HEK293 (cell line): Measurements from ENCODE around the gene TTL.

Source experiments
- CTCF ChIA-PET: fragments of 350-600 bp; formaldehyde crosslinking; extraction: SDS; loops from one replicate; lab custom pipeline; 2021; ENCODE audit warnings: antibody characterized with exemption; lab: Yijun Ruan, JAX
- POLR2A ChIA-PET: fragments of 300-600 bp; formaldehyde crosslinking; extraction: SDS; loops from one replicate; lab custom pipeline; 2020; ENCODE audit warnings: antibody characterized with exemption, inconsistent platforms; lab: Yijun Ruan, JAX
- H3K27ac ChIP-seq: fragments of 200-500 bp; sonication (Bioruptor generic); 2 replicates; pipeline ENCODE4 v1.5.1; 2014; ENCODE audit warnings: low read depth, low read length, control low read depth, inconsistent platforms; ENCODE audit errors: extremely low read depth
- H3K36me3 ChIP-seq, 2 experiments: fragments of 200-500 bp in 1 of 2; sonication (Bioruptor generic) in 1 of 2; 1 replicate in 1 of 2; 2 replicates in 1 of 2; pipeline ENCODE4 v1.5.1; 2014 to 2017; ENCODE audit warnings: inconsistent platforms in 2 of 2, low read length in 2 of 2; ENCODE audit not compliant: control insufficient read depth in 2 of 2, insufficient read depth in 1 of 2
- H3K4me1 ChIP-seq: fragments of 200-500 bp; sonication (Bioruptor generic); 2 replicates; pipeline ENCODE4 v1.5.1; 2014; ENCODE audit warnings: mild to moderate bottlenecking, low read length, inconsistent platforms; ENCODE audit not compliant: control insufficient read depth, insufficient read depth
- H3K4me3 ChIP-seq: 2 replicates; pipeline ENCODE4 v1.5.1; 2011; ENCODE audit warnings: low read depth, mild to moderate bottlenecking, control low read depth, low read length, moderate library complexity
- H3K9me3 ChIP-seq: fragments of 200-500 bp; sonication (Bioruptor generic); 2 replicates; pipeline ENCODE4 v1.5.1; 2014; ENCODE audit warnings: low read depth, low read length, inconsistent platforms; ENCODE audit not compliant: control insufficient read depth, insufficient read depth
- BCL11B ChIP-seq: fragments of 450-650 bp; formaldehyde crosslinking; IDR thresholded peaks from 2 replicates; pipeline ENCODE4 v1.5.1; 2016; ENCODE audit warnings: low read depth, missing biosample characterization, missing genetic modification characterization
- HOXC10 ChIP-seq: sonication (generic); formaldehyde crosslinking; IDR thresholded peaks from 2 replicates; pipeline ENCODE4 v1.8.1; 2023; ENCODE audit warnings: mild to moderate bottlenecking, missing genetic modification reagents
- INSM2 ChIP-seq: fragments of 450-650 bp; formaldehyde crosslinking; IDR thresholded peaks from 2 replicates; pipeline ENCODE4 v1.5.1; 2016; ENCODE audit warnings: missing biosample characterization, missing genetic modification characterization
- KLF1 ChIP-seq: fragments of 450-650 bp; formaldehyde crosslinking; IDR thresholded peaks from 2 replicates; pipeline ENCODE4 v1.5.1; 2016; ENCODE audit warnings: missing biosample characterization, missing genetic modification characterization
- KLF17 ChIP-seq: fragments of 450-650 bp; formaldehyde crosslinking; IDR thresholded peaks from 2 replicates; pipeline ENCODE4 v1.5.1; 2016; ENCODE audit warnings: missing biosample characterization, missing genetic modification characterization
- MZF1 ChIP-seq: fragments of 450-650 bp; formaldehyde crosslinking; IDR thresholded peaks from 2 replicates; pipeline ENCODE4 v1.5.1; 2017; ENCODE audit warnings: missing biosample characterization, missing genetic modification characterization, borderline replicate concordance
- SCRT1 ChIP-seq: fragments of 450-650 bp; formaldehyde crosslinking; IDR thresholded peaks from 2 replicates; pipeline ENCODE4 v1.5.1; 2016; ENCODE audit warnings: missing biosample characterization, missing genetic modification characterization, borderline replicate concordance
- SP3 ChIP-seq: fragments of 450-650 bp; formaldehyde crosslinking; IDR thresholded peaks from 2 replicates; pipeline ENCODE4 v1.5.1; 2016; ENCODE audit warnings: missing biosample characterization, missing genetic modification characterization
- ZBTB21 ChIP-seq: fragments of 450-650 bp; formaldehyde crosslinking; IDR thresholded peaks from 2 replicates; pipeline ENCODE4 v1.5.1; 2017; ENCODE audit warnings: missing biosample characterization, missing genetic modification characterization
- ZNF140 ChIP-seq: fragments of 450-650 bp; formaldehyde crosslinking; IDR thresholded peaks from 2 replicates; pipeline ENCODE4 v1.5.1; 2016; ENCODE audit warnings: missing biosample characterization, missing genetic modification characterization
- ZNF148 ChIP-seq: fragments of 450-650 bp; formaldehyde crosslinking; IDR thresholded peaks from 2 replicates; pipeline ENCODE4 v1.5.0; 2017; ENCODE audit warnings: missing biosample characterization, missing genetic modification characterization, borderline replicate concordance
- ZNF248 ChIP-seq: fragments of 450-650 bp; formaldehyde crosslinking; IDR thresholded peaks from 2 replicates; pipeline ENCODE4 v1.5.1; 2017; ENCODE audit warnings: missing biosample characterization, missing genetic modification characterization
- ZNF473 ChIP-seq: fragments of 450-650 bp; formaldehyde crosslinking; IDR thresholded peaks from 2 replicates; pipeline ENCODE4 v1.5.1; 2017; ENCODE audit warnings: missing biosample characterization, missing genetic modification characterization
- ZNF510 ChIP-seq: fragments of 450-650 bp; formaldehyde crosslinking; IDR thresholded peaks from 2 replicates; pipeline ENCODE4 v1.5.1; 2018; ENCODE audit warnings: mild to moderate bottlenecking, missing genetic modification characterization, missing biosample characterization; ENCODE audit not compliant: insufficient replicate concordance
- ZNF521 ChIP-seq: fragments of 450-650 bp; formaldehyde crosslinking; IDR thresholded peaks from 2 replicates; pipeline ENCODE4 v1.5.1; 2017; ENCODE audit warnings: missing biosample characterization, mild to moderate bottlenecking, missing genetic modification characterization
- ZNF530 ChIP-seq: fragments of 450-650 bp; formaldehyde crosslinking; IDR thresholded peaks from 2 replicates; pipeline ENCODE4 v1.5.1; 2016; ENCODE audit warnings: low read depth, missing biosample characterization, missing genetic modification characterization
- ZNF621 ChIP-seq: fragments of 450-650 bp; formaldehyde crosslinking; IDR thresholded peaks from 2 replicates; pipeline ENCODE4 v1.5.1; 2017; ENCODE audit warnings: missing biosample characterization, missing genetic modification characterization
- ZNF777 ChIP-seq: fragments of 450-650 bp; formaldehyde crosslinking; IDR thresholded peaks from 2 replicates; pipeline ENCODE4 v1.5.1; 2017; ENCODE audit warnings: missing biosample characterization, missing genetic modification characterization, borderline replicate concordance
- ZXDB ChIP-seq: fragments of 450-650 bp; formaldehyde crosslinking; IDR thresholded peaks from 2 replicates; pipeline ENCODE4 v1.5.1; 2016; ENCODE audit warnings: missing biosample characterization, missing genetic modification characterization
- TF ChIP-seq, protein P1 (sequence below): fragments of 450-650 bp; formaldehyde crosslinking; IDR thresholded peaks from 2 replicates; pipeline ENCODE4 v1.5.1; 2016; ENCODE audit warnings: missing biosample characterization, missing genetic modification characterization
- TF ChIP-seq, protein P2 (sequence below): fragments of 450-650 bp; formaldehyde crosslinking; IDR thresholded peaks from 2 replicates; pipeline ENCODE4 v1.5.1; 2017; ENCODE audit warnings: missing biosample characterization, missing genetic modification characterization

TTL gene

GRCh38 chr2:112454586-112454985 lies 27.4 kb upstream of the TTL start:
- Histone ChIP-seq H3K4me1 (no peaks in the 10 kb centered on the region), H3K9me3 (no peaks in the 10 kb centered on the region), H3K4me3 (no peak overlapping the region), H3K36me3 (no peaks in the 10 kb centered on the region), H3K27ac (no peak overlapping the region)
- ChIA-PET POLR2A (no interaction called here), CTCF (no interaction called here)
- TF ChIP-seq, protein P1, sequence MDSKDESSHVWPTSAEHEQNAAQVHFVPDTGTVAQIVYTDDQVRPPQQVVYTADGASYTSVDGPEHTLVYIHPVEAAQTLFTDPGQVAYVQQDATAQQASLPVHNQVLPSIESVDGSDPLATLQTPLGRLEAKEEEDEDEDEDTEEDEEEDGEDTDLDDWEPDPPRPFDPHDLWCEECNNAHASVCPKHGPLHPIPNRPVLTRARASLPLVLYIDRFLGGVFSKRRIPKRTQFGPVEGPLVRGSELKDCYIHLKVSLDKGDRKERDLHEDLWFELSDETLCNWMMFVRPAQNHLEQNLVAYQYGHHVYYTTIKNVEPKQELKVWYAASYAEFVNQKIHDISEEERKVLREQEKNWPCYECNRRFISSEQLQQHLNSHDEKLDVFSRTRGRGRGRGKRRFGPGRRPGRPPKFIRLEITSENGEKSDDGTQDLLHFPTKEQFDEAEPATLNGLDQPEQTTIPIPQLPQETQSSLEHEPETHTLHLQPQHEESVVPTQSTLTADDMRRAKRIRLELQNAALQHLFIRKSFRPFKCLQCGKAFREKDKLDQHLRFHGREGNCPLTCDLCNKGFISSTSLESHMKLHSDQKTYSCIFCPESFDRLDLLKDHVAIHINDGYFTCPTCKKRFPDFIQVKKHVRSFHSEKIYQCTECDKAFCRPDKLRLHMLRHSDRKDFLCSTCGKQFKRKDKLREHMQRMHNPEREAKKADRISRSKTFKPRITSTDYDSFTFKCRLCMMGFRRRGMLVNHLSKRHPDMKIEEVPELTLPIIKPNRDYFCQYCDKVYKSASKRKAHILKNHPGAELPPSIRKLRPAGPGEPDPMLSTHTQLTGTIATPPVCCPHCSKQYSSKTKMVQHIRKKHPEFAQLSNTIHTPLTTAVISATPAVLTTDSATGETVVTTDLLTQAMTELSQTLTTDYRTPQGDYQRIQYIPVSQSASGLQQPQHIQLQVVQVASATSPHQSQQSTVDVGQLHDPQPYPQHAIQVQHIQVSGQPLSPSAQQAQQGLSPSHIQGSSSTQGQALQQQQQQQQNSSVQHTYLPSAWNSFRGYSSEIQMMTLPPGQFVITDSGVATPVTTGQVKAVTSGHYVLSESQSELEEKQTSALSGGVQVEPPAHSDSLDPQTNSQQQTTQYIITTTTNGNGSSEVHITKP: no peak
- TF ChIP-seq, protein P2, sequence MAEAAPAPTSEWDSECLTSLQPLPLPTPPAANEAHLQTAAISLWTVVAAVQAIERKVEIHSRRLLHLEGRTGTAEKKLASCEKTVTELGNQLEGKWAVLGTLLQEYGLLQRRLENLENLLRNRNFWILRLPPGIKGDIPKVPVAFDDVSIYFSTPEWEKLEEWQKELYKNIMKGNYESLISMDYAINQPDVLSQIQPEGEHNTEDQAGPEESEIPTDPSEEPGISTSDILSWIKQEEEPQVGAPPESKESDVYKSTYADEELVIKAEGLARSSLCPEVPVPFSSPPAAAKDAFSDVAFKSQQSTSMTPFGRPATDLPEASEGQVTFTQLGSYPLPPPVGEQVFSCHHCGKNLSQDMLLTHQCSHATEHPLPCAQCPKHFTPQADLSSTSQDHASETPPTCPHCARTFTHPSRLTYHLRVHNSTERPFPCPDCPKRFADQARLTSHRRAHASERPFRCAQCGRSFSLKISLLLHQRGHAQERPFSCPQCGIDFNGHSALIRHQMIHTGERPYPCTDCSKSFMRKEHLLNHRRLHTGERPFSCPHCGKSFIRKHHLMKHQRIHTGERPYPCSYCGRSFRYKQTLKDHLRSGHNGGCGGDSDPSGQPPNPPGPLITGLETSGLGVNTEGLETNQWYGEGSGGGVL (tag by site-specific recombination): no peak
- TF ChIP-seq KLF1 (tag by site-specific recombination): no peak
- TF ChIP-seq ZNF521: no peak
- TF ChIP-seq ZNF140: no peak
- no peak for TF ChIP-seq ZNF510 (tag by site-specific recombination)
- no peak for TF ChIP-seq HOXC10 (CRISPR knock-in tag)
- no peak for TF ChIP-seq ZNF621 (tag by site-specific recombination)
- TF ChIP-seq ZNF248 (tag by site-specific recombination): no peak
- no peak for TF ChIP-seq INSM2
- no peak for TF ChIP-seq KLF17 (tag by site-specific recombination)
- TF ChIP-seq SCRT1 (tag by site-specific recombination): no peak

DNA sequence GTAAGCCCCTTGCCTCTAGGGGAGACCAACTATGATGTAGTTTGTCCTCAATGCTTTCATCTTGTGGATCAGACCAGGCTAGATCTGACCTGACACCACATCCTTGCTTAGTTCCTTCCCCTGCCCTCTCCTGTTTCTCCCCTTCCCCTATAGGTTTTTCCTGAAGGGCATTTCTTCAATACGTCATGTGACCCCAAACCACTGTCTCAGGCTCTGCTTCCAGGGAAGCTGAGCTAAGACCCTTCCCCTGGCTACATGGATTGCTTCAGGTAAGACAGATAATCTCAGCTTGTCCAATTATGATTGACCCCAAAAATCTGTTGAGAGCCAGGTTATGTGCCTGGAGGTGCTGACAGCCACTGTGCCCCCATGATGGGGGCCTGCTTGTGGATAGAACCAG lies 22.6 kb upstream of the TTL start:
- Histone ChIP-seq H3K9me3 (no peaks in the 10 kb centered on the region), H3K4me1 (no peaks in the 10 kb centered on the region), H3K4me3 (no peak overlapping the region)
- POLR2A ChIA-PET: no interaction called here
- CTCF ChIA-PET: interaction anchor here (0.7 kb wide), 1 partner anchor 109 kb away, joined by 3 read pairs; no protein-coding TSS in a partner anchor
- TF ChIP-seq ZNF148 (tag by site-specific recombination) (no peak), SP3 (tag by site-specific recombination) (no peak), MZF1 (tag by site-specific recombination) (no peak), BCL11B (no peak), ZNF530 (no peak), ZXDB (tag by site-specific recombination) (no peak), ZBTB21 (tag by site-specific recombination) (no peak), ZNF777 (tag by site-specific recombination) (no peak), ZNF473 (no peak)
- TF ChIP-seq, all 188 proteins: peak for 0
- H3K36me3 ChIP-seq: no peaks in the 10 kb centered on the region
- no peak overlapping the region for H3K27ac ChIP-seq
